WI38 (cell line): ENCODE data around the gene GRHL3.
"Not testable (repeated sequence)": the region's sequence is repeated elsewhere in the genome, so short reads cannot be mapped to it uniquely, and the experiment has no call there.

Experiments
- H3K4me3 ChIP-seq: 2 replicates; pipeline ENCODE4 v1.5.1; 2011; ENCODE audit warnings: low read depth, mild to moderate bottlenecking, control low read depth, low read length
- TF ChIP-seq, protein P1 (sequence below): IDR thresholded peaks from 2 replicates; pipeline ENCODE4 v1.5.1; 2012; ENCODE audit warnings: low read depth, mild to moderate bottlenecking, control low read depth, low read length

GRHL3 gene

DNA sequence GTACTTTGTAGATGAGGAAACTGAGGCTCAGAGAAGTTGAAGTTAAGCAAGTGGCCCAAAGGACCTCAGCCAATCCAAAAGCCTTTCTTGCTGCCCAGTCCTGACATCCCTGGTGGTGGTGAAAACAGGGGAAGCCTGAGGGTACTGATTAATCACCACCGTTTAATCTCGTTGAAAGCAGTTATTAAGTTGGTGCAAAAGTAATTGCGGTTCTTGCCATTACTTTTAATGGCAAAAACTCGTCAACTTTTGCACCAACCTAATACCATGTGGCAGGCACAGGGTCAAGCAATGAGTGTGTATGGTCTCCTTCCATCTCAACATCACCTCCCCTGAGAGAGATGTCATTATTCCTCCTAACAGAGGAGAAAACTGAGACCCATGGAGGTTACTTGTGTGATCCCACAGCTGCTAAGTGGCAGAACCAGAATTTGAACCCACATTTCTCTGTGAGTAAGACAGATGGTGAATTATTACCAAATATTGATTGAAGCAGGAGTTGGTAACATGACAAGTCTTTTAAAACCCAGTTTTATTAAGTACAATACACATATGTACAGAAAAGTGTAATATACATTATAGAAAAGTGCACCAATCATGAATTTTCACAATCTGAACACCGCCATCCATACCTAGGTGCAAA is 39.4 kb upstream of the GRHL3 start:
- TF ChIP-seq, protein P1, sequence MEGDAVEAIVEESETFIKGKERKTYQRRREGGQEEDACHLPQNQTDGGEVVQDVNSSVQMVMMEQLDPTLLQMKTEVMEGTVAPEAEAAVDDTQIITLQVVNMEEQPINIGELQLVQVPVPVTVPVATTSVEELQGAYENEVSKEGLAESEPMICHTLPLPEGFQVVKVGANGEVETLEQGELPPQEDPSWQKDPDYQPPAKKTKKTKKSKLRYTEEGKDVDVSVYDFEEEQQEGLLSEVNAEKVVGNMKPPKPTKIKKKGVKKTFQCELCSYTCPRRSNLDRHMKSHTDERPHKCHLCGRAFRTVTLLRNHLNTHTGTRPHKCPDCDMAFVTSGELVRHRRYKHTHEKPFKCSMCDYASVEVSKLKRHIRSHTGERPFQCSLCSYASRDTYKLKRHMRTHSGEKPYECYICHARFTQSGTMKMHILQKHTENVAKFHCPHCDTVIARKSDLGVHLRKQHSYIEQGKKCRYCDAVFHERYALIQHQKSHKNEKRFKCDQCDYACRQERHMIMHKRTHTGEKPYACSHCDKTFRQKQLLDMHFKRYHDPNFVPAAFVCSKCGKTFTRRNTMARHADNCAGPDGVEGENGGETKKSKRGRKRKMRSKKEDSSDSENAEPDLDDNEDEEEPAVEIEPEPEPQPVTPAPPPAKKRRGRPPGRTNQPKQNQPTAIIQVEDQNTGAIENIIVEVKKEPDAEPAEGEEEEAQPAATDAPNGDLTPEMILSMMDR, result no peak

GRCh38 chr1:24281591-24281990 is 37.6 kb upstream of the GRHL3 start:
- TF ChIP-seq, protein P1, result no peak
- H3K4me3 ChIP-seq, result no peak overlapping the region

More for the DNA sequence above, 39.4 kb upstream of the GRHL3 start:
- no peak overlapping the region for H3K4me3 ChIP-seq

DNA sequence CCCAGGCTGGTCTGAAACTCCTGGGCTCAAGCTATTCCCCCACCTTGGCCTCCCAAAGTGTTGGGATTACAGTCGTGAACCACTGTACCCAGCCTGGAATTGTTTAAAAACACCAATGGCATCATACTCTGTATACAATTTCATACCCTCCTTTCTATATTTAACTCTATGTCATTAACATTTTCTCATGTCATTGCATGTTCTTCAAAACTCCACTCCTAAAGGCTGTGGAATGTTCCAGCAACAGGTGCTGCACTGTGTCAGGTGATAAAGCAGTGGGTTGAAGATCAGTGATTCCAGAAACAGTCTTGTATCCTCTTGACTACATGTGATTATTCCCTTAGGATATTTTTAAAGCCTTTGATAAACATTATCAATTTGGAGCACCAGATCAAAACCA is 36.7 kb upstream of the GRHL3 start:
- TF ChIP-seq, protein P1, result no peak
- no peak overlapping the region for H3K4me3 ChIP-seq

- TF ChIP-seq, protein P1, result no peak
- no peak overlapping the region for H3K4me3 ChIP-seq
Observed at GRCh38 chr1:24283326-24284155, 35.6 kb upstream of the GRHL3 start.

DNA sequence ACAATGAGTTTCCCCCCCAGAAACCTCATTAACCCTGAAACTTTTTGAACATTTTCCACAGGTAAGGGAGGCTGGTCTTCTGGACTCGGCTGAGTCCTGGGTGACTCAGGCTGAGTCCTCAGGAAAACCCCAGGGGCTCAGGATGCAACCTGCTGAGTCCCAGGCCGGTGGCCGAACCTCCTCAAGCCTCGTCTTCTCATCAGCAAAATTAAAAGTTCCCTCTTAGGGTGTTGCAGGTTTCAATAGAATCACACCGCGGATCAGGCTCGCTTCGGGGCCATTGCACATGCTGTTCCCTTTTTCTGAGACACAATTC is 35.0 kb upstream of the GRHL3 start:
- TF ChIP-seq, protein P1, result no peak

DNA sequence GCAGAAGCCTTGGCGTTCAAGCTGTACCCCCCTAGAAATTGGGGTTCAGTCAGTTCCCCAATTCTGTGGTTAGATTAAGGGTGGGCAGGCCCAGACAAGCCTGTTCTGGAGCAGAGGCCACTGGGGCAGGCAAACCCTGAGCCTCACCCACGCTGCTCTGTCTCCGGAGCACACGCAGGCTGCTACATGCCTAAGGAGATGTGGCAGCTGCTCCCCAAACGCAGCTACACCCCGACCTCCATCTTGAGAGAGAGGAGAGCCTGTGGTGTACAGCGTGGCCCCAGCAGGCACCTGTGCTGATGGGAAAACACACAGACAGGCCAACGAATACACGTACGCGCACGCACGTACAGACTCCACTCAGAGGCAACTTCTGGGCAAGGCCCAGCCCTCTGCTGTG is 33.9 kb upstream of the GRHL3 start:
- no peak overlapping the region for H3K4me3 ChIP-seq
- TF ChIP-seq, protein P1, result no peak

More for the DNA sequence above, 35.0 kb upstream of the GRHL3 start:
- no peak overlapping the region for H3K4me3 ChIP-seq

DNA sequence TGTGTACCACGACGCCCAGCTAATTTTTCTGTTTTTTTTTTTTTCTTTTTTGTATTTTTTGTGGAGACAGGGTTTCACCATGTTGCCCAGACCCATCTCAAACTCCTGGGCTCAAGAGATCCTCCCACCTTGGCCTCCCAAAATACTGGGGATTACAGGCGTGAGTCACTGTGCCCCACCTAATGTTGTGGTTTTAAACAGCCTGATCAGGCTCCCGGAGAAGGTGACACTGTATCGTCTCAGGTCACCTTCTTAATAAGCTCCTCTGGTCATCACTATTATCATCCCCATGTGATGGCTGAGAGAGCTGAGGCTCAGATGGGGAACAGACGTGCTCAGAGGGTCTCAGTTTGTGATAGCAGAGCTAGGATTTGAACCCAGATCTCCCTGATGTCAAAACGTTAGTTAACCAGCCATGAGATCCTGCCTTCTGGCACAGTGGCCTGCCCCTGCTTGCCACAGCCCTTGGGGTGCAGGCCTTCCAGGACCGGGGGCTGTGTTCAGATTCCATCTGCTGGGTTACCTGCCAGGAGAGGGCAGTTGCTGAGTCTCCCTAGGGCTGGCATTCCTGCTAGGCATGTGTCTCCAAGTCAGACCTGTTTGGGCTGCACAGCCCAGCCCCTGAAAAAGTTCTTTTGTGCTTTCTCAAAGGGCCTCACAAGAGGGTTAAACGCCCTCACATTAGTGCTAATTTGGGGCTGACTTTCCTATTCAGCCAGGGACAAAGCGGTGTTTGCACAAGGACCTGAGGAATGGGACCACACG is 32.7 kb upstream of the GRHL3 start:
- TF ChIP-seq, protein P1, result no peak
- no peak overlapping the region for H3K4me3 ChIP-seq

DNA sequence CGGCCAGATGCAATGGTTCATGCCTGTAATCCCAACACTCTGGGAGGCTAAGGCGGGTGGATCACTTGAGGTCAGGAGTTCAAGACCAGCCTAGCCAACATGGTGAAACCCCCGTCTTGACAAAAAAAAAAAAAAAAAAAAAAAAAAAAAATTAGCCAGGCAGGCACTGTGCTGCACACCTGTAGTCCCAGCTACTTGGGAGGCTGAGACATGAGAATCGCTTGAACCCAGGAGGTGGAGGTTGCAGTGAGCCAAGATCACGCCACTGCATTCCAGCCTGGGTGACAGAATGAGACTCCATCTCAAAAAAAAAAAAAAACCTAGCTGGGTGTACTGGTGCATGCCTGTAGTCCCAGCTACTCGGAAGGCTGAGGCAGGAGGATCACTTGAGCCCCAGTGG is 31.4 kb upstream of the GRHL3 start:
- not testable (repeated sequence) for H3K4me3 ChIP-seq
